Smooth muscle cell (in vitro differentiated cells): ENCODE measurements around the gene TRAF5. TPM values are rescaled to one million over a fixed set of nuclear protein-coding genes. Genes with fewer than 3 reads are reported as not detected.
A peak's percentile ranks its signal among the peaks of the same experiment; 100 is the strongest.

Experiments
- DNase-seq: peaks from one replicate; lab custom pipeline; 2025; ENCODE audit not compliant: unreplicated experiment; lab: John Stamatoyannopoulos, UW
- H2AFZ ChIP-seq: fragments of 200-600 bp; sonication (generic); 2 replicates; pipeline ENCODE4 v1.6.0; 2016; ENCODE audit warnings: antibody characterized with exemption, low read depth, mild to moderate bottlenecking
- H3F3A ChIP-seq: fragments of 200-600 bp; sonication (generic); 2 replicates; pipeline ENCODE4 v1.6.0; 2017; ENCODE audit warnings: antibody characterized with exemption, low read depth
- H3K27ac ChIP-seq: fragments of 200-600 bp; sonication (generic); 2 replicates; pipeline ENCODE4 v1.5.1; 2016; ENCODE audit warnings: low read depth, mild to moderate bottlenecking
- H3K27me3 ChIP-seq: fragments of 200-600 bp; sonication (generic); 2 replicates; pipeline ENCODE4 v1.6.1; 2016; ENCODE audit warnings: low read depth, mild to moderate bottlenecking
- H3K36me3 ChIP-seq: fragments of 200-600 bp; sonication (generic); 2 replicates; pipeline ENCODE4 v1.5.1; 2016; ENCODE audit warnings: low read depth
- H3K4me1 ChIP-seq: fragments of 200-600 bp; sonication (generic); 2 replicates; pipeline ENCODE4 v1.5.1; 2016; ENCODE audit warnings: low read depth
- H3K4me2 ChIP-seq: fragments of 200-600 bp; sonication (generic); 2 replicates; pipeline ENCODE4 v1.6.0; 2016; ENCODE audit warnings: mild to moderate bottlenecking
- H3K4me3 ChIP-seq: fragments of 200-600 bp; sonication (generic); 2 replicates; pipeline ENCODE4 v1.5.1; 2016; ENCODE audit warnings: mild to moderate bottlenecking
- H3K79me2 ChIP-seq: fragments of 200-600 bp; sonication (generic); 2 replicates; pipeline ENCODE4 v1.6.0; 2016; ENCODE audit warnings: low read depth, mild to moderate bottlenecking
- H3K9ac ChIP-seq: fragments of 200-600 bp; sonication (generic); 2 replicates; pipeline ENCODE4 v1.6.0; 2016; ENCODE audit warnings: low read depth
- H3K9me3 ChIP-seq: fragments of 200-600 bp; sonication (generic); replicated peaks from 2 replicates; pipeline ENCODE4 v1.5.1; 2016; ENCODE audit warnings: low read depth
- H4K20me1 ChIP-seq: fragments of 200-600 bp; sonication (generic); 2 replicates; pipeline ENCODE4 v1.6.0; 2016; ENCODE audit warnings: low read depth
- WGBS: methylation state at CpG from one replicate; pipeline ENCODE4 v1.1.7; 2016; ENCODE audit warnings: low lambda C conversion rate; 5-methylcytosine and 5-hydroxymethylcytosine counted together
- polyA plus RNA-seq: library from polyadenylated mRNA; unstranded; fragments of >200 nt; fragmentation: Nextera tagmentation; extraction: Ambion mirVana; gene quantifications from 2 replicates; pipeline ENCODE4 v1.2.1, GENCODE V29; 2016
- total RNA-seq: library from RNA; depleted of rRNA; stranded (reverse); fragments of >200 nt; gene quantifications from 2 replicates; pipeline ENCODE4 v1.2.3, GENCODE V29; 2014
- TF ChIP-seq, protein P1 (sequence below): fragments of 200-600 bp; sonication (generic); IDR thresholded peaks from 2 replicates; pipeline ENCODE4 v1.5.1; 2017; ENCODE audit warnings: borderline replicate concordance, mild to moderate bottlenecking, antibody characterized with exemption; ENCODE audit not compliant: insufficient read depth, poor library complexity, severe bottlenecking

TRAF5 gene
- total and polyA plus RNA-seq, 2 experiments from 2014 or later: 6.1 to 15.0 TPM

GRCh38 chr1:211340622-211341507, 14.2 kb downstream of the TRAF5 start:
- Histone ChIP-seq H3F3A (no peaks in the 10 kb centered on the region), H3K4me1 (peaks cover 5% of the 10 kb centered on the region), H3K4me2 (no peak overlapping the region), H2AFZ (no peak overlapping the region), H3K79me2 (peaks cover 69% of the 10 kb centered on the region), H3K9me3 (no peaks in the 10 kb centered on the region), H3K36me3 (no peaks in the 10 kb centered on the region), H3K9ac (no peak overlapping the region), H3K27ac (no peak overlapping the region), H4K20me1 (peaks cover 78% of the 10 kb centered on the region), H3K27me3 (no peaks in the 10 kb centered on the region), H3K4me3 (no peak overlapping the region)
- no peak for DNase-seq
- WGBS: 99% methylated on average over 10 of the region's 10 CpGs
- TF ChIP-seq, protein P1, sequence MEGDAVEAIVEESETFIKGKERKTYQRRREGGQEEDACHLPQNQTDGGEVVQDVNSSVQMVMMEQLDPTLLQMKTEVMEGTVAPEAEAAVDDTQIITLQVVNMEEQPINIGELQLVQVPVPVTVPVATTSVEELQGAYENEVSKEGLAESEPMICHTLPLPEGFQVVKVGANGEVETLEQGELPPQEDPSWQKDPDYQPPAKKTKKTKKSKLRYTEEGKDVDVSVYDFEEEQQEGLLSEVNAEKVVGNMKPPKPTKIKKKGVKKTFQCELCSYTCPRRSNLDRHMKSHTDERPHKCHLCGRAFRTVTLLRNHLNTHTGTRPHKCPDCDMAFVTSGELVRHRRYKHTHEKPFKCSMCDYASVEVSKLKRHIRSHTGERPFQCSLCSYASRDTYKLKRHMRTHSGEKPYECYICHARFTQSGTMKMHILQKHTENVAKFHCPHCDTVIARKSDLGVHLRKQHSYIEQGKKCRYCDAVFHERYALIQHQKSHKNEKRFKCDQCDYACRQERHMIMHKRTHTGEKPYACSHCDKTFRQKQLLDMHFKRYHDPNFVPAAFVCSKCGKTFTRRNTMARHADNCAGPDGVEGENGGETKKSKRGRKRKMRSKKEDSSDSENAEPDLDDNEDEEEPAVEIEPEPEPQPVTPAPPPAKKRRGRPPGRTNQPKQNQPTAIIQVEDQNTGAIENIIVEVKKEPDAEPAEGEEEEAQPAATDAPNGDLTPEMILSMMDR: no peak

DNA sequence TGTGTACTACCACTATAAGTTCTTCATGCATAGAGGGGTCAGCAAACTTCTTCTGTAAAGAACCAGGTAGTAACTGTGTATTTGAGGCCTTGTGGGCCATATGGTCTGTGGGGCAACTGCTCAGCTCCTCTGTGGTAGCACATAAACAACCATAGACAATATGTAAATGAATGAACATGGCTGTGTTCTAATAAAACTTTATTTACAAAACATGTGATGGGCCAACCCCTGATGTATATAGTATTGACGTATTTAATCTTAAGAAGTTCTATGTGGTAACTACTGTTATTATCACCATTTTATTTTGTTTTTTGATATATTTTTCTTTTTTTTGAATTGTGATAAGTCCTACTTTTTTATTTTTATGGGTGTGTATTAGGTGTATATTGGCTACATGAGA, 15.4 kb downstream of the TRAF5 start:
- Histone ChIP-seq H3K9ac (no peak overlapping the region), H3K27me3 (no peaks in the 10 kb centered on the region), H3K9me3 (no peaks in the 10 kb centered on the region), H3K4me2 (no peak overlapping the region), H2AFZ (no peak overlapping the region), H3K36me3 (no peaks in the 10 kb centered on the region), H3F3A (no peaks in the 10 kb centered on the region), H3K4me1 (peaks cover 9% of the 10 kb centered on the region), H3K4me3 (no peak overlapping the region), H3K27ac (no peak overlapping the region), H4K20me1 (peaks cover 77% of the 10 kb centered on the region), H3K79me2 (peaks cover 67% of the 10 kb centered on the region)
- WGBS: 93% methylated on average over 1 of the region's 1 CpG
- TF ChIP-seq, protein P1: no peak
- no peak for DNase-seq

DNA sequence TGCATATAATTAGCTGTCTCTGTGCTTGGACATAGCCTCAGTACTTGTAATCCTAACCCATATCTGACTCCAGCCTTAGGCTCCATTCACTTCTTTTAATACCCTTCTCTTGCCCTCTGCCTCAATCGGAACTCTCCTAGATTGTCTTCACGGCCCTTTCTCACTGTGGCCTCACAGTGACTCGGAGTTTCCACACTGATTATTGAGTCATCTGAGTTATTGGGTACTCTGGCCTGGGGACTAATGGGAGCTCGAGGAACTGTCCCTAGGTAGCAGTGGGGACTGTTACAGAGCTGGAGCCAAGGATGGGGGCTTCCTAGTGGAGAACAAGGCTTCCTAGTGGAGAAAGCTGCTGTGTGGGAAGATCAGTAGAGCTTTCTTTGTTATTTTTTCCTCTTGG, 17.0 kb downstream of the TRAF5 start:
- Histone ChIP-seq H3K4me1 (peaks cover 9% of the 10 kb centered on the region), H3K4me3 (no peak overlapping the region), H3K79me2 (peaks cover 62% of the 10 kb centered on the region), H3K36me3 (no peaks in the 10 kb centered on the region), H3K9me3 (no peaks in the 10 kb centered on the region), H4K20me1 (peaks cover 71% of the 10 kb centered on the region), H3K9ac (no peak overlapping the region), H3K4me2 (no peak overlapping the region), H2AFZ (no peak overlapping the region), H3K27me3 (no peaks in the 10 kb centered on the region), H3K27ac (peak overlapping the region; percentile 34), H3F3A (no peaks in the 10 kb centered on the region)
- 29% methylated on average over 4 of the region's 4 CpGs for WGBS
- TF ChIP-seq, protein P1: no peak
- DNase-seq: no peak
